H9 (cell line): ENCODE data around the gene SYCN. TPM values are rescaled to one million over a fixed set of nuclear protein-coding genes. Genes with fewer than 3 reads are reported as not detected.

Experiments used
- DNase-seq: peaks from one replicate; pipeline ENCODE4 v3.0.0-alpha.2; 2017
- H2AFZ ChIP-seq: one replicate; pipeline ENCODE4 v1.6.1; 2013; ENCODE audit warnings: mild to moderate bottlenecking, low read length, control low read depth, moderate library complexity
- H2AK5ac ChIP-seq: 2 replicates; pipeline ENCODE4 v1.6.1; 2013; ENCODE audit warnings: low read length, control low read depth, mixed read lengths; ENCODE audit not compliant: insufficient read length
- H2BK120ac ChIP-seq: one replicate; pipeline ENCODE4 v1.6.1; 2013; ENCODE audit warnings: low read depth, mild to moderate bottlenecking, low read length, control low read depth, inconsistent platforms; ENCODE audit not compliant: poor library complexity, severe bottlenecking
- H2BK12ac ChIP-seq: 2 replicates; pipeline ENCODE4 v1.6.1; 2013; ENCODE audit warnings: low read length, control low read depth, mixed read lengths, low read depth; ENCODE audit not compliant: insufficient read length
- H2BK15ac ChIP-seq: 2 replicates; pipeline ENCODE4 v1.6.1; 2013; ENCODE audit warnings: low read depth, low read length, control low read depth
- H2BK20ac ChIP-seq: one replicate; pipeline ENCODE4 v1.6.1; 2013; ENCODE audit warnings: low read depth, mild to moderate bottlenecking, low read length, control low read depth, inconsistent platforms; ENCODE audit not compliant: poor library complexity, severe bottlenecking
- H2BK5ac ChIP-seq: 2 replicates; pipeline ENCODE4 v1.6.1; 2013; ENCODE audit warnings: low read length, control low read depth, mixed read lengths; ENCODE audit not compliant: insufficient read length
- H3K14ac ChIP-seq: 2 replicates; pipeline ENCODE4 v1.6.1; 2013; ENCODE audit warnings: low read length, control low read depth; ENCODE audit not compliant: insufficient read depth
- H3K18ac ChIP-seq: 2 replicates; pipeline ENCODE4 v1.6.1; 2013; ENCODE audit warnings: low read depth, mild to moderate bottlenecking, mixed read lengths, low read length, control low read depth; ENCODE audit not compliant: insufficient read length
- H3K23ac ChIP-seq: 2 replicates; pipeline ENCODE4 v1.6.1; 2013; ENCODE audit warnings: low read length, control low read depth, mixed read lengths, low read depth; ENCODE audit not compliant: insufficient read length
- H3K23me2 ChIP-seq: 2 replicates; pipeline ENCODE4 v1.6.1; 2013; ENCODE audit warnings: low read depth, mild to moderate bottlenecking, mixed read lengths, low read length, control low read depth; ENCODE audit not compliant: insufficient read length, poor library complexity, severe bottlenecking
- H3K27ac ChIP-seq: 2 replicates; pipeline ENCODE4 v1.5.1; 2013; ENCODE audit warnings: low read length, control low read depth, mixed read lengths, low read depth; ENCODE audit not compliant: insufficient read length
- H3K27me3 ChIP-seq: 2 replicates; pipeline ENCODE4 v1.6.1; 2013; ENCODE audit warnings: low read length, control low read depth, inconsistent platforms; ENCODE audit not compliant: insufficient read depth
- H3K4ac ChIP-seq: 2 replicates; pipeline ENCODE4 v1.6.1; 2013; ENCODE audit warnings: low read depth, mild to moderate bottlenecking, control low read depth, inconsistent platforms, low read length, moderate library complexity
- H3K4me1 ChIP-seq: 2 replicates; pipeline ENCODE4 v1.6.1; 2013; ENCODE audit warnings: low read length, control low read depth, inconsistent platforms; ENCODE audit not compliant: insufficient read depth
- H3K4me2 ChIP-seq: 2 replicates; pipeline ENCODE4 v1.6.1; 2013; ENCODE audit warnings: low read length, control low read depth, mixed read lengths; ENCODE audit not compliant: insufficient read length, insufficient read depth
- H3K56ac ChIP-seq: 2 replicates; pipeline ENCODE4 v1.6.1; 2013; ENCODE audit warnings: low read depth, mild to moderate bottlenecking, mixed read lengths, low read length, control low read depth; ENCODE audit not compliant: insufficient read length
- H3K79me1 ChIP-seq: 2 replicates; pipeline ENCODE4 v1.6.1; 2013; ENCODE audit warnings: low read depth, mild to moderate bottlenecking, moderate library complexity, low read length, control low read depth, inconsistent platforms; ENCODE audit not compliant: insufficient read depth, poor library complexity, severe bottlenecking
- H3K79me2 ChIP-seq: 2 replicates; pipeline ENCODE4 v1.6.1; 2013; ENCODE audit warnings: low read length, control low read depth, inconsistent platforms; ENCODE audit not compliant: insufficient read depth
- H3K9ac ChIP-seq: 2 replicates; pipeline ENCODE4 v1.6.1; 2013; ENCODE audit warnings: low read length, control low read depth, mixed read lengths; ENCODE audit not compliant: insufficient read length; ENCODE audit errors: extremely low read depth
- H3K9me3 ChIP-seq: one replicate; pipeline ENCODE4 v1.6.1; 2013; ENCODE audit warnings: low read depth, low read length, inconsistent platforms; ENCODE audit not compliant: control insufficient read depth
- H3T11ph ChIP-seq: one replicate; pipeline ENCODE4 v1.6.1; 2013; ENCODE audit warnings: mild to moderate bottlenecking, low read length, control low read depth, inconsistent platforms
- H4K20me1 ChIP-seq: one replicate; pipeline ENCODE4 v1.6.1; 2013; ENCODE audit not compliant: control insufficient read depth, insufficient read length, insufficient read depth
- H4K5ac ChIP-seq: 2 replicates; pipeline ENCODE4 v1.6.1; 2013; ENCODE audit warnings: low read depth, mild to moderate bottlenecking, mixed read lengths, low read length, control low read depth; ENCODE audit not compliant: insufficient read length
- H4K8ac ChIP-seq: replicated peaks from 2 replicates; pipeline ENCODE4 v1.6.1; 2013; ENCODE audit warnings: low read length, control low read depth, mixed read lengths, low read depth; ENCODE audit not compliant: insufficient read length
- H4K91ac ChIP-seq: 2 replicates; pipeline ENCODE4 v1.6.1; 2013; ENCODE audit warnings: low read depth, mild to moderate bottlenecking, moderate library complexity, mixed read lengths, low read length, control low read depth; ENCODE audit not compliant: insufficient read length
- H3K27ac Mint-ChIP-seq, 3 experiments: 2 replicates in 2 of 3; 3 replicates in 1 of 3; pipeline ENCODE4 v1.8.0; 2020 to 2021; ENCODE audit warnings: mixed read lengths in 3 of 3, mild to moderate bottlenecking in 1 of 3, moderate library complexity in 1 of 3
- H3K27me3 Mint-ChIP-seq: 2 replicates; pipeline ENCODE4 v1.8.0; 2021; ENCODE audit warnings: low read depth, mild to moderate bottlenecking, moderate library complexity, mixed read lengths
- H3K36me3 Mint-ChIP-seq, 3 experiments: 2 replicates in 2 of 3; 3 replicates in 1 of 3; pipeline ENCODE4 v1.8.0; 2020 to 2021; ENCODE audit warnings: low read depth in 3 of 3, mixed read lengths in 3 of 3; ENCODE audit not compliant: insufficient read depth in 1 of 3
- H3K4me1 Mint-ChIP-seq, 2 experiments: 2 replicates each; pipeline ENCODE4 v1.8.0; 2020; ENCODE audit warnings: mixed read lengths in 2 of 2
- H3K4me3 Mint-ChIP-seq, 2 experiments: 2 replicates in 1 of 2; 3 replicates in 1 of 2; pipeline ENCODE4 v1.8.0; 2020 to 2021; ENCODE audit warnings: mild to moderate bottlenecking in 2 of 2, mixed read lengths in 2 of 2, moderate library complexity in 1 of 2
- H3K9me3 Mint-ChIP-seq, 2 experiments: 2 replicates in 1 of 2; 3 replicates in 1 of 2; pipeline ENCODE4 v1.8.0; 2020; ENCODE audit warnings: mild to moderate bottlenecking in 2 of 2, mixed read lengths in 2 of 2, moderate library complexity in 1 of 2
- CTCF ChIP-seq: fragments of 200-600 bp; sonication (generic); conservative IDR thresholded peaks from 3 replicates; pipeline ENCODE4 v1.8.0; 2021; ENCODE audit warnings: antibody characterized with exemption, mild to moderate bottlenecking
- WGBS: extraction: QIAGEN DNeasy Blood & Tissue Kit; methylation state at CpG from one replicate; pipeline ENCODE4 v1.1.7; 2013; ENCODE audit warnings: missing lambda C conversion rate, low lambda C conversion rate, mixed read lengths; ENCODE audit not compliant: insufficient read length; ENCODE audit errors: extremely low coverage; 5-methylcytosine and 5-hydroxymethylcytosine counted together
- total RNA-seq: library from RNA; stranded (reverse); gene quantifications from 2 replicates; pipeline ENCODE4 v1.2.1, GENCODE V29; 2021

Gene SYCN
- total RNA-seq, 1 experiment from 2014 or later, result not detected

- H3K27ac Mint-ChIP-seq, result no peak overlapping the region
Measured at GRCh38 chr19:39188960-39189359, 15.1 kb downstream of the SYCN start.

More at GRCh38 chr19:39188960-39189359, 15.1 kb downstream of the SYCN start:
- H2BK15ac ChIP-seq, result no peak overlapping the region
- no peak overlapping the region for H2BK5ac ChIP-seq
- no peaks in the 10 kb centered on the region for H3K9me3 ChIP-seq
- H3K4me1 Mint-ChIP-seq, result peaks cover 6 to 22% of the 10 kb centered on the region in 2 experiments
- no peak overlapping the region for H2AK5ac ChIP-seq
- no CpG with 5 or more reads among the region's 6 CpGs for WGBS
- no peaks in the 10 kb centered on the region for H3K4me1 ChIP-seq
- H3K27me3 Mint-ChIP-seq, result peaks cover 17% of the 10 kb centered on the region
- H3K9ac ChIP-seq, result no peak overlapping the region
- no peak overlapping the region for H2BK20ac ChIP-seq
- no peak for DNase-seq
- H3K23me2 ChIP-seq, result no peaks in the 10 kb centered on the region
- H3K36me3 Mint-ChIP-seq, result no peaks in the 10 kb centered on the region
- H4K5ac ChIP-seq, result no peak overlapping the region
- H2AFZ ChIP-seq, result no peak overlapping the region
- H3K27me3 ChIP-seq, result no peaks in the 10 kb centered on the region
- no peak overlapping the region for H4K91ac ChIP-seq
- no peak overlapping the region for H2BK12ac ChIP-seq
- H3K9me3 Mint-ChIP-seq, result no peaks in the 10 kb centered on the region
- H3K4ac ChIP-seq, result no peak overlapping the region
- H4K8ac ChIP-seq, result no peak overlapping the region
- H2BK120ac ChIP-seq, result no peak overlapping the region
- H3K79me2 ChIP-seq, result no peaks in the 10 kb centered on the region
- no peak overlapping the region for H3K18ac ChIP-seq
- no peaks in the 10 kb centered on the region for H3K79me1 ChIP-seq
- H3K14ac ChIP-seq, result no peak overlapping the region
- no peaks in the 10 kb centered on the region for H4K20me1 ChIP-seq
- H3K23ac ChIP-seq, result no peak overlapping the region
- H3T11ph ChIP-seq, result no peak overlapping the region
- no peak overlapping the region for H3K4me2 ChIP-seq
- no peak overlapping the region for H3K4me3 Mint-ChIP-seq
- no peak overlapping the region for H3K56ac ChIP-seq
- no peak overlapping the region for H3K27ac ChIP-seq
- TF ChIP-seq CTCF, result no peak
